Mucosa of gallbladder (tissue), 1 donor: ENCODE measurements around the gene USP19. TPM values are rescaled to one million over a fixed set of nuclear protein-coding genes. Genes with fewer than 3 reads are reported as not detected.
A peak's percentile ranks its signal among the peaks of the same experiment; 100 is the strongest.

Source experiments
- DNase-seq: peaks from one replicate; pipeline ENCODE4 v3.0.0-alpha.2; 2020; ENCODE audit warnings: low spot score
- total RNA-seq: library from RNA; stranded (reverse); gene quantifications from one replicate; pipeline ENCODE4 v1.2.1, GENCODE V29; 2021
- donor health status: DM: no; HTN: no; CAD: no.

Gene USP19
- total RNA-seq, 1 donor from 2014 or later, result 85.6 TPM

DNA sequence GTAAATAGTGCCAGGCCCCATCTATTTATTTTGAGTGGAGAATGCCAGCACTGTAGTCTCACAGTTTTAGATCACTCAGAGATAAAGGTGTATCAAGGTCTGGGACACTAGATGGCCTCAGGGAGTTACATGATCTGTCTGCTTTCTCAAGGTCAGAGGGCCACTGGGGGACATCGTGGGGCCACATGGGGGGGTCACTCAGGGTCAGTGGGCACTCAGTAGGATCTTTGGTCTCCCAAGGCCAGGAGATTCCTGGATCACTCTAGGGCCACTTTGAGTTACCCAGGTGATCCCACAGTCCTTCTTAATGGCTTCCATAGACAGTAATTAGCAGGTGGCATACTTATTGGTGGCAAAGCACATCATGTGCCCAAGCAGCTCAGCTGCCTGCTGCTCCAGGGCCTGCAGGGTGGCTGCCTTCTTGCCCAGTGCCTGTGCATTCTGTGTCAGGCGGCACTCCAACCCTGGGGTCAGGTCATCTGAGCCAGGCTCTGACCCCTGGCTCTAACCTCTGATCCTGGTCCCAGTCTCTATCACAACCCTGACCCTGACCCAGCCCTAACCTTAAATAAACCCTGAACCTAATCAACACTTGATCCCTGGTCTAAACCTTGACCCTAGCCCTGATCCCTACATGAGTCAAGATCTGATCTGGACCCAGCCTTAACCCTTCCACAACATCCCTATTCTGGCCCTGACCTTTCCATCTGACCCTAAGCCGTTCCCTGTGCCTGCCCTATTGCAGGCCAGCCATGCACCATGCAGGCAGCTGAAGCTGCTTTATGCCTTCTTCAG is 14.0 kb upstream of the USP19 start:
- DNase-seq, result no peak

DNA sequence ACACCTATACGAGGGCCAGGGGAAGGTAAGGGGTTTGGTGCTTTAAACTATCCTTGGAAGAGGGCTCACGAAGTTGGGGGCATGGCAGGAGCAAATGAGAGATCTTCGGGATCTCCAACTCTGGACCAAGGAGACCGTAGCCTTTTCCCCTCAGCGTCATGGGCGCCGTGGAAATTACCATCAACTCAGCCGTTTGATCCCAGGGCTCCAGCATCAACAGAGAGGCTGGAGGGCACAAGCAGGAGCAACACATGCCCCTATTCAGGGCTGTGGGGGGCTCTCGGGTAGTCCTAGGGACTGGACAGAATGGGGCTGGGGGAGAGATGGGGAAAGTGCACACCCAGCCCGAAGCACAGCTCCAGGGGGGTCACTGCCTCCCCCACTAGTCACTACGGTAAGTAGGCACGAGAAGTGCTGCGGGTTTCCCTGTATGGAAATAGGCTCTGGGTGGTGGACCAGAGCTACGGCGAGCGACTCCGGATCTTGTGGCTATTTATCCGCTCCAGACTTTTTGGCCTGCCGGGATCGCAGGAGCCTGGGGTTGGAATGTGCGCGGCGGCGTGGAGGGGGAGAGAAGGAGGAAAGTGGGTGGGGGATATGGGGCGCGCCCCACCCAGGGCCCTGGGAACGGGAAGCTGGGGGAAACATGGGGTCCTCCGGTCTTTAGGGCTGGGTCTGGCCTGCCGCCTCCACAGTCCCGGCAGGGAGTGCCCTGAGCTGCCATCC is 12.8 kb upstream of the USP19 start:
- peak; percentile 89 for DNase-seq

DNA sequence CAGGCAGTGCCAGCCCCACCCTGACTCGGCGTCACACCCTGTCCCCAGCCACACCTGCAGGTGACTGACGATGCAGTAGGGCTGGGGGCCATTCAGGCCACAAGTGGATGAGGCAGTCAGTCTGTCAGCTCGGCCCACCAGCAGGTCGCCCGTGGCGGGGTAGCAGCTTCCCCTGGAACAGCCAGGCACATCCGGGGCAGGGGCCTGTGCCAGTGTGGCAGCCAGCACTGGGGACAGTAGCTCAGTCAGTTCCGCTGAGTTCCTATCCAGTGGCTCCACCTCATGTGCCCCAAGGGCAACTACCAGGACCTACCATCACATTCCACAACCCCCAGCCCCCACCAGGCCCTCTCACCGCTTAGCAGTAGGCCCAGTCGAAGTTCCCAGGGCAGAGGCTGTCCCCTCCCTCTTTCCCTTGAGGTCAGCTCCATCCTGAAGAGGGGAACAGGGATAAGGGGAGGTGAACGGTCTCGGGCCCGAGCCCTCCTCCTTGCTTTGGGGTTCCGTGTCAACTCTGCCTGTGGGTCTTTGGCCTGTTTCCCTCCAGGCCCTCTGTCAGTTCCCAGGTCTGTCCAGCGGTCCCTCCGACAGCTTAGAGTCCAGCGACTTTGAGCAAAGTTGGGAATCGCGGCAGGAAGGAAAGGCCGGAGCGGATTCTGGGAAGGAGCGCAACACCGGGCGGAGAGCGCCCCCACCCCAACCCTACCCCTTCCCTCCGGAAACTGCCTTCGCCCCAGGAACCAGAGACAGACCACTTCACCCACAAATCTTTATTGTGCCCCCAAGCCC is 12.0 kb upstream of the USP19 start, which contains the start of gene LAMB2:
LAMB2 (minus strand) TSS at position 614 of the 789 bp plus-strand sequence; CDS start at position 431, 183 bp downstream.
- peak; percentile 78 for DNase-seq

DNA sequence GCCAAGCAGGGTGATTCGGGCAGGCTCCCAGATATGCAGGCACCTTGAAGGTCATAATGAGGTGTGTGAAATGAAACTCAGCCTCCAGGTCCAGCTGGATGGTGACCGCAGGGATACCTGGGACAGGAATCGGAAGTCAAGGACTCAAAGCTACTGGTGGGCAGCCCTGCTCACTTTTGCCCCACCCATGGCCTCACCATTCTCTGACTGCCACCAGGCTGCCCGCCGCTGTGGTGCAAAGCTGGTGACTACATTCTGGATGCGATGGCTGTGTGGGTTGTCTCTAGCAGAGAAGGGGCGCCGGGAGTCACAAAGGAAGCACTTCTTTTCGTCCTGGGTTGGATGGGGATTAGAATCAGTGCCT is 11.4 kb upstream of the USP19 start:
- DNase-seq, result no peak

DNA sequence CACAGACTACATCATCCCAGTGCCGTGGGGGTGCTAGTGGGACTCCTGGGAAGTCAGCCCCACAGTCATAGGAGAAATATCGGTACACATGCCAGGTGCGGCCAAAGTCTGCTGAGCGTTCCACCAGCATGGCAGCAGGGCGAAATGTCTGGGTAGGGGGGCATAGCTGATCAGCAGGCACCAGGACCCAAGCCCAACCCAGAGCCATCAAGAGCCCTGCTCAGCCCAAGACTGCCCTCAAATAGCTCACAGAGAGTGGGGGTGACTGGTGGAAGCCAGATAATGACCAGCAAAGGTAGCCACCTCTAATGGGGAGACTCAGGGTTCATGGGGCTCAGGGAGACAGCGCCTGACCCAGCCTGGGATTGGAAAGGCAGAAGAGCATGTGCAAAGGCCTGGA is 11.0 kb upstream of the USP19 start:
- DNase-seq, result no peak

DNA sequence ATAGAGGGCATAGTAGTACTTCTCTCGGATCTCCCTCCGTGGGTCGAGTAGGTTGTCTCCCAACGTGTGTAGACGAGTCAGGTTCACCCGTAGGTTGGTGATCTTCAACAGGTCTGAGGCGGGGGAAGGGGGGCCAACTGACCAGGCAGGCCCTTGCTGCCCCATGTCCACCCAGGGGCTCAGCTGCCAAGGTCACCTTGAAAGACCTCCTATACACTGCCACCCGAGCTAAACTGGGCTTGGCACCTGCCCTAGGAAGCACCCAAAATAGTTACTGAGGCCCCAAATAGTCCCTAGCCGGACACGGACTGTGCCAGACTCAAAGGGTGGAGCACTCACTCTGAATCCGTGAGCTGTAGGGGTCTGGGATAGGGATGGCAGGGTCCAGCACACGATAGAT is 10.4 kb upstream of the USP19 start:
- no peak for DNase-seq

DNA sequence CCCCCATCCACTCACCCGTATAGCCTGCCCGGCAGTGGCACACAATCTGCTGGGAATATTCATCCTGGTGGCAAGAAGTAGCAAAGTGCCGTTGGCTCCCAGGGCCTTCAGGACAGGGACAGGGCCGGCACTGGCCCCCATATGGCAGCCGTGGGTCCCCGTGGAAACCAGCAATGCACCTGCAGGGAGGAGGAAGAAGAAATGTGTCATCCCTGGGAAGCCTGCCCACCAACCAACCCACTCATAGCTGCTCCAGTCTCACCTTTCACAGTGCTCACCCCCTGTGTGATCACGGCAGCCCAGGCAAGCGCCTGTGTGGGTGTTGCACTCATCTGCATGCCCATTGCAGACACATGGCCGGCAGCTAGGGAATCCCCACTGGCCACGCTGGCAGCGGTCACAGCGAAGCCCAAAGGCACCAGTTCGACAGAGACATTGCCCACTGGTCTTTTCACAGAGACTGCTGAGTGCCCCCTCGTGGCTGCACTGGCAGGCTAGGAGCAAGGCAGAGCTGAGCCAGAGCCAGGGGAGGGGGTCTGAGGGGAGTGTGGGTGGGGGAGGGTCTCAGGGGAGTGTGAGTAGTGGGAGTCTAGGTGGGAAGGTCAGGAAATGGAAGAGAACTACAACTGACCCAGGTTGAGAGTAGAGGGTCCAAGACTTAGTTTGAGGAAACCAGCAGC is 4.5 kb upstream of the USP19 start:
- DNase-seq, result no peak

DNA sequence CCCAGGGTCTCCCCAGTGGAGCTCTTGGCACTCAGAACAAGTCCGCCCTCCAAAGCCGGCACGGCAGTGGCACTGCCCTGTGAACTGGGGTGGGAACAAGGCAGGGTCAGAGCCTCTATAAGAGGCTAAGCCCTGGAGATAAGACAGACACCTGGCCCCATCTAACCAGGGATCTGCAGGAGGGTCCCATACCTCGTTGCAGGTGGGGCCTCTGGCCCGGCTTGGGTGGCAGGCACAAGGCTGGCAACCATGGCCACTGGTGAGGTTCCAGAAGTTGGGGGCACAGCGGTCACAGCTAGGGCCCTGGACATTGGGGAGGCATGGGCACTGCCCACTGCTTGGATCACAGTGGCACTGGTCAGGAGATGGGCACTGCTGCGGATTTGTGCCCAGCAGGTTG is 3.6 kb upstream of the USP19 start:
- DNase-seq, result no peak

DNA sequence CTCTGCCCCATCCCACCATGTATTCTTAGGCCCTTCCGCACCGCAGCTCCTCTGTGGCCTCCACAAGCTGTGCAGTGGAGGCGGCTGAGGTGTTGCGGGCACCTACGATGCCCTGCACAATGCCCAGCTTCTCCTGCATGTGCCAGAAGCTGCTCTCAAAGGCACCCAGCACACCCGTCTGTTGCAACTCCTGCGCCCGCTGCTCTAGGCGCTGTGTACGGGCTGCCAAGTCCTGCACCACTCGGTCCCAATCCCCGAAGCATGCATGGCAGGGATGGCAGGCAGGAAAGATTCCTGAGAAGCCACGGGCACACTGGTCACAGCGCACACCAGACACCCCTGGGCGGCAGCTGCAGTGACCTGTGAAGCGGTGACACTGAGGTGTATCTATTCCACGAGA is 3.1 kb upstream of the USP19 start:
- DNase-seq, result no peak

DNA sequence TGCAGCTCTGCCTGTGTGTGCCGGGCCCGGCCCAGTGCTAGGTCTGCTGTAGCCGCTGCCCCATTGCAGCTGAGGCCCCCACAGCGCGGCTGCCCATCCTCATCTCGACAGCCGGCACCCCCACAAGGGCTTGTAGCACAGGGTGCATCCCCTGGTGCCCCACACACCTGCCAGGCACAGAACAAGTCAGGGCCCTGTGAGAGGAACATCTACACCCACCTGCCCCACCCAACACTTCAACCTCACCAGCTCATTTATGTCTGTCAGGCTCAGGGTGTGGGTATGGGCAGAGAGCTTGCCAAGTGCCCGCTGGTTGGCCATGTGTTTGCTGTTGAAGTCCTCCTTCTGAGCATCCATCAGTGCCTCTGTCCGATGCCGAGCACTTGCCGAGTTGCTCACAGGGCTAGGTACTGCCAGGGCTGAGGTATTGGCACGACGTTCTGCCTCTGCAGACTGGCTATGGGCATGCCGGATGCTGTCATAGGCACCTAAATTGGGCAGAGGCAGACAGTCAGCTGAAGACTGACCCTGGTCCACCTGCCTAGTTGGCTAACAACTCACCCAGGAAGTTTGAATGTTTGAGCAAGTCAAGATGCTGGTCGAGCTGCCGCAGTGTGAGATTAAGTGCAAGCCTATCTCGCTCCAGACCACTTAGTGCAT is 2.4 kb upstream of the USP19 start:
- no peak for DNase-seq

DNA sequence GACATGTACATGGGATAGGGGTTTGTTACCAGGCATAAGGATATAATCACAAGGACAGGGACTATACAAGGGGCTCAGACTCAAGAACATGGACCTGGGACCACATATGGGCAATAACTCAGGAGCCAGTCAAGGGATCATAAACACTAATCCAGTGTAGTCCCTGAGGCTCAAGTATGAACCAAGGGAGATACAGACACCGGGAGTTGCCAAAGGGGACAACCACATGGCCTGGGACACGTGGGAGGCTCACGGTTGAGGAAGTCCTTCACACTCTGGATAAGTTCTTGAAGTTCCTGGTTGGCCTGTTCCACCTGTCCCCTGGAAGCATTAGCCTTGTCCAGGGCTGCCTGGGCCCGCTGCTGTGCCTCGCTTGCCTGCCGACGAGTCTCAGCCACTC is 1.8 kb upstream of the USP19 start:
- DNase-seq, result no peak

DNA sequence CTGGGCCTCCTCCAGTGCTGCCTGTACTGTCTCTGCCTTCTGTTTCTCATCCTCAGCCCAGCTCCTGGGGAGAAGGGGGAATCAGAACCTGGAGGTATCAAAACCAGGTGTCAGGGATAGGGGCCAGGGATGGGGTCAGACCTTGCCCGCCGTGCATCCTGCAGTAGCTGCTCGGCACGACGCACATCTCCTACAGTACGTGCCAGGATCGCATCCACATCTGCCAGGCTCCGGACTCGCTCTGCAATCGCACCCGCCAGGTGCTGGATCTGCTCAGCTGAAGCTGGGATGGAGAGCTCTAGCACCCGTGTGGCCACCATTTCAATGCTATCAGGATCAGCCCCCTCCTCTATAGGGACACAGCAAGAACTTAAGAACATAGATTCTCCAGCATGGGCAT is 1.4 kb upstream of the USP19 start:
- DNase-seq, result no peak

DNA sequence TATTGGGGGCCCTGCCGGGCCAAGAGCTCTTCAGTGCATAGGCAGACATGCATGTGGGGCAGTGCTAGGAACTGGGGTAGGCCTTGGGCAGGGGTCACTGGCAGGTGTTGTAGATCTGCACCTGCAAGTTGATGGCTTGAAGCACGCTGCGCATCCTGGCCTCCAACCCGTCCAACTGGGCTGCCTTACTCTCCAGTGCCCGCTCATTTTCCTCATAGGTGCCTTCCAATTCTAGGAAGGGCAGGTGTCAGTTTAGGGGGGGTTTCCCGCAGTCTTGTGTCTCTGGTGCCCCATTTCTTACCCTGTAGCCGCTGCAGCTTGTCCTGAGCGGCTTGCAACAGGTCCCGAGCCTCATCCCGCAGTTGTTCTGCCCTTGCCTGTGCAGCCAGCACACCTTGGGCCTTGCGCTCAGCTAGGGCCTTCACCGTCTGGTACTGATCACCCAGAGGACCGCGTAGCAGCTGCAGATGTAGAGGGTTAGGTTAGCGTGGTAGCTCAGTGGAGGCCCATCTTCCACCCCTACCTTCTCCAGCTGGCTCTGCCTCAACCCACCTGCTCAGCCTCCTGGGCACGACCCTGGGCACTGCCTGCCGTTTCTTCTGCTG is 611 bp upstream of the USP19 start:
- DNase-seq, result no peak

DNA sequence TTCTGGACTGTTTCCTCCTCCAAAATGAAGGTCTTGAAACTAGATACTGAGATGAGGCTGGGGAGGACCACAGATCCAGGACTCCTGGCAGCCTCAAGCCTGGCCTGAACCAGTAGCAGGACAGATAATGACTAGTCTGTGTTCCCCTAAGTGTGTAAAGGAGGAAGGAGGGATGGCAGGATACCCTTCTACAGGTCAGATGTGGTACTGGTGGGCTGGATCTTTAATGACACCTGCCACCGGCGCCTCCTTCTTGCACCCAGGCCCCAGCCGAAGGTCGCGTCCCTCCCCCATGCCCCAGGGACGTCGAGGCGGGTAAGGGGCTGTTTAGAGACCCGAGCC is 556 bp downstream of the USP19 start:
- no peak for DNase-seq

DNA sequence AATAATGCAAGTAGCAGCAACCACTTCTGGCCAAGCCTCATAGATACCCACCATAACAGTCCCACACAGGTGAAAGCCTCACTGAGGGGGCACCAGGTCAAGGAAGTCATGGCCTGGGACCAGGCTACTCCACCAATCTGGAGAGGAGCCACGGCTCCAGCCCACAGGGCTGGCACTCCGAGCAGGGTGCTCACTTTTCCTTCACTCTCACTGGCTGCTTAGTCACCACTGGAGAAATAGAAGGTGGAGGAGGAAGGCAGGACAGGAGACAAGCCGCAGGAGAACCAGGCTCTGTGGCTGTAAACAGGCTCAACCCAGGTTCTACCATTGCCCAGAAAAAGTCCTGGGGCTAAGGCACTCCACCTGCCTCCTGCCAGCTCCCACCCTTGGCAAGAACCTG is 1.2 kb downstream of the USP19 start:
- no peak for DNase-seq

DNA sequence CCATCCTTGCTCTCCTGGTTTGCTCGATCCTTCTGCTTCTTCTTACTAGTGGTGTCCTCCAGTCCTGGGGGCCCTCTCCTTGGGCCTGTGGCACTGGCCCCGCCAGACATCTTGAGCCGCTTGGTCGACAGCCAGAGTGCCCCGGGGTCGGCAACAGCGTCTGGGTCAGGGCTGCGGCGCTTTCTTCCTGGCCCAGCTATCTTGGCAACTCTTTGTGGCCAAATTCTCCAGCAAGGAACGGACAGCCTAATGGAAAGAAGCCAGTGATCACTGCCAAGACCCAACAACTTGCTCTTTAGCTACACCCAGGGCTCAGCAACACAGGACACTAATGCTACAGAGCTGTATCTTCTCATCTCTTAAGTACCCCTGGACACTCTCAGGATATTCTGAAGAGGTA is 1.6 kb downstream of the USP19 start:
- DNase-seq, result no peak

DNA sequence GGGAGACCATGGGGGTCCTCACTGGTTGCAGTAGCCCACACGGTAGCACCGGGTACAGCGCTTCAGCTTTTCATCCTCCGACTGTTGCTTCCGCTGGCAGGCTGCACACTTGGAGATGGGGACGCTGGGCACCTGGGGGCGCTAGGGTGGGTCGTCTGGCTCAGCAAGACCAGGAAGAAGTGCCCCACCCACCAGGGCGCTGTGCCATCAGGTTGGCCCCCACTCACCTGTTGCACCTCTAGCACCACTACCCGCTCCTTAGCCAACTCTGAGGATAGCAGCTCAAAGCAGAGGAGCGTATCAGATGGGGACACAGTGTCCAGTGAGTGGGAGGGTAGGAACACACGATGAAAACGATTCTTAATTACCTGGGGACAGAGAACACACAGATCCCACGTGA is 8.4 kb downstream of the USP19 start:
- no peak for DNase-seq

DNA sequence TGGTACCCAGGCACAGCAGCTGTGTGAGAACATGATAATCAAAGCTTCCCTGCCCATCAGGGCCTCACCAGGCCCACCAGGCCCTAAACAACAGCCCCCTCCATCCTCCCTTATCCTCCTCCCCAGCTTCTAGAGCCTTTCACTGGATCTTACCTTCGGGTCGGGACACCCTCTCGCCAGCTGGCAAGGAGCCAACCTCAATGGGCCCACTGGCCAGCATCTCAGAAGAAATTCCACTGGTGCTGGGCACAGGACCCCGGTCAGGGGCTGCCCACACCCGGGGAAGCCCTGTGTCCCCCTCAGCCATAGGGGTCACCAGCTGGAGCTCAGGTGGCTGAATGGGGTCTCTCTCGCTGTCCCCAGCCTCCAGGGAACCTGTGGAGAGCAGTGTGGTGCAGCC is 9.3 kb downstream of the USP19 start:
- no peak for DNase-seq

DNA sequence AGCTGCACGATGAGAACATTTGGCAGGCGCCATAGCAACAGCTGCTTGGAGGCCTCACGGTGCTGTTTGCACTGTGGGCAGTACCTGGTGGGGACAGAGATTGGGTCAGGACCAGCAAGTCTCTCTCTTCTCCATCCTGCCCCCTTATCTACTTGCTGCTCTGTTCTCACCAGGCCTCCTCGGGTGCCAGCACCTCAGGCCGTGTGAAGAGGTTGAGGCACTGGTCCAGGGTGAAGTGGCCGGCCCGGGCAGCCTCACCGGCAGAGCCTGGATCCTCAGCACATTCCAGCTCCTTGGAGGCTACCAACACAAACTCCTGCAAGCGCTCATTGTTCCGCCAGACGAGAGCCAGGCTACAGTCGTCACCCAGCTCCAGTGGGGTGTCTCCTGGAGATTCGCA is 9.8 kb downstream of the USP19 start:
- no peak for DNase-seq

DNA sequence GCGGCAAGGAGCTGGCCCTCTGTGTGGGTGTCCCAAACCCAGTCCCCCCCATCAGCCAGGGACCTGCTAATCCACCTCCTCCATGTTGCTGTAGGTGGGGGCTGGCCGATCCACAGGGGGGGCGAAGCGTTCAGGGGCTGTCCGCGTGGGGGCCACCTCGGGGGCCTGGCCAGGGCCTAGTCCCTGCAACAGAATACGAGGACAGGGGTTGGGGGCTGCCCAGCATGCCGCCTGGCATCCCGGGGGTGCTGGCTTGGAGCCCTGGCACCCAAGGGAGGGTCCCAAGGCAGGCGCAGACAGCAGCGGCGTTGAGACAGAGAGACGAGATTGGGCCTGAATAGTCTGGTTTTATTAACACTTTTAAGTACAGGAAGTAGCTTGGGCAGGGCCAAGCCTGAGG is 12.3 kb downstream of the USP19 start:
- no peak for DNase-seq
